AG04450 (cell line): ENCODE data around the gene GRM5. TPM values are rescaled to one million over a fixed set of nuclear protein-coding genes. Genes with fewer than 3 reads are reported as not detected.
A peak's percentile ranks its signal among the peaks of the same experiment; 100 is the strongest.

ENCODE experiments used
- CTCF ChIA-PET: fragments of 300-600, 350-600 bp; formaldehyde crosslinking; extraction: SDS; loops from one replicate; lab custom pipeline; 2022; ENCODE audit warnings: antibody characterized with exemption, inconsistent platforms; lab: Charles Lee
- POLR2A ChIA-PET: fragments of 350-600 bp; formaldehyde crosslinking; extraction: SDS; loops from one replicate; lab custom pipeline; 2021; ENCODE audit warnings: antibody characterized with exemption, inconsistent platforms; lab: Yijun Ruan, JAX
- DNase-seq: peaks from one replicate; pipeline ENCODE4 v3.0.0-alpha.2; 2011; ENCODE audit warnings: low read depth, low spot score
- H3K27ac ChIP-seq: one replicate; pipeline ENCODE4 v1.5.1; 2012; ENCODE audit warnings: low read depth, low read length, control low read depth
- H3K27me3 ChIP-seq: one replicate; pipeline ENCODE4 v1.6.0; 2012; ENCODE audit warnings: low read length; ENCODE audit not compliant: control insufficient read depth, insufficient read depth
- H3K4me3 ChIP-seq: 2 replicates; pipeline ENCODE4 v1.5.1; 2011; ENCODE audit warnings: mild to moderate bottlenecking, low read depth, low read length, control low read depth
- H3K9me3 ChIP-seq: 2 replicates; pipeline ENCODE4 v1.5.1; 2012; ENCODE audit warnings: low read length; ENCODE audit not compliant: control insufficient read depth, insufficient read depth
- polyA plus RNA-seq: library from polyadenylated mRNA; depleted of rRNA; stranded (reverse); fragments of >200 nt; gene quantifications from 2 replicates; pipeline ENCODE4 v1.2.3, GENCODE V29; 2011
- TF ChIP-seq, protein P1 (sequence below): IDR thresholded peaks from 2 replicates; pipeline ENCODE4 v1.5.1; 2011; ENCODE audit warnings: low read depth, low read length, control low read depth, inconsistent platforms

The GRM5 gene
- polyA plus RNA-seq, 1 experiment, result 0.01 TPM

DNA sequence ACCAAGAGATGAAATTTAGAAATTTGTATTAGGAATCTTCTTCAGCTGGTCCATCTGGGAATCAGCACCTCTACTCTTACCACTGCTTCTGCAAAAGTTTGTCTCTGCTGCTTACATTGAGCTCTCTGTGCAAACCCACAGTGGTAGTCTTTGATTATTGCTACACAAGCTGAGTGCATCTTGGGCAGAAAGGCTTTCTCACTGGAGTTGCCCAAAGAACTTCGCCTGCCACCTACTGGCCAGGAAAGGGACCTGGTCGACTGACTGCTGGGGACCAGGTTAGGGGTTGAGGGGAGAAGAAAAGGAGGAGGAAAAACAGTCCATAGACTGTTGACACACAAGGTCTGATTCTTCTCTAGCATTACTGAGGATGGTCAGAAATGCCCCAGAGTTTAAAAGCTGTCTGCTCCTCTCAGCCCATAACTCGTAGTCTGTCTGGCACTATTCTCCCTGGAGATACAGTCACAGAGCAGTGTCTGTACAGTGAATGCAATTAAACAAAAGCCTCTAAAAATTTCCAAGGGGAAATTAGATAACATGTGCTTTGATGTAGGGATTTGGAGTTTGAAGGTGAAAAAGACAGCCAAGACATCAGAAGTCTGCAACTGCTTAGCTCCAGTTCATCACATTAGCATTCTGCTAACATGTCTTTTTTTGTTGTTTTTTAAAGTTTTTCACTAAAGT is 513.3 kb downstream of the GRM5 start:
- ChIA-PET POLR2A (no interaction called here), CTCF (interaction anchor here (0.6 to 4.4 kb wide), 35 partner anchors 8 to 1200 kb away, joined by 3 to 67 read pairs (median 4); no protein-coding TSS in a partner anchor)
- no peak for DNase-seq
- no peaks in the 10 kb centered on the region for H3K27me3 ChIP-seq
- H3K27ac ChIP-seq, result no peak overlapping the region
- TF ChIP-seq, protein P1, sequence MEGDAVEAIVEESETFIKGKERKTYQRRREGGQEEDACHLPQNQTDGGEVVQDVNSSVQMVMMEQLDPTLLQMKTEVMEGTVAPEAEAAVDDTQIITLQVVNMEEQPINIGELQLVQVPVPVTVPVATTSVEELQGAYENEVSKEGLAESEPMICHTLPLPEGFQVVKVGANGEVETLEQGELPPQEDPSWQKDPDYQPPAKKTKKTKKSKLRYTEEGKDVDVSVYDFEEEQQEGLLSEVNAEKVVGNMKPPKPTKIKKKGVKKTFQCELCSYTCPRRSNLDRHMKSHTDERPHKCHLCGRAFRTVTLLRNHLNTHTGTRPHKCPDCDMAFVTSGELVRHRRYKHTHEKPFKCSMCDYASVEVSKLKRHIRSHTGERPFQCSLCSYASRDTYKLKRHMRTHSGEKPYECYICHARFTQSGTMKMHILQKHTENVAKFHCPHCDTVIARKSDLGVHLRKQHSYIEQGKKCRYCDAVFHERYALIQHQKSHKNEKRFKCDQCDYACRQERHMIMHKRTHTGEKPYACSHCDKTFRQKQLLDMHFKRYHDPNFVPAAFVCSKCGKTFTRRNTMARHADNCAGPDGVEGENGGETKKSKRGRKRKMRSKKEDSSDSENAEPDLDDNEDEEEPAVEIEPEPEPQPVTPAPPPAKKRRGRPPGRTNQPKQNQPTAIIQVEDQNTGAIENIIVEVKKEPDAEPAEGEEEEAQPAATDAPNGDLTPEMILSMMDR, result peak; percentile 71
- H3K4me3 ChIP-seq, result no peak overlapping the region
- H3K9me3 ChIP-seq, result no peaks in the 10 kb centered on the region

DNA sequence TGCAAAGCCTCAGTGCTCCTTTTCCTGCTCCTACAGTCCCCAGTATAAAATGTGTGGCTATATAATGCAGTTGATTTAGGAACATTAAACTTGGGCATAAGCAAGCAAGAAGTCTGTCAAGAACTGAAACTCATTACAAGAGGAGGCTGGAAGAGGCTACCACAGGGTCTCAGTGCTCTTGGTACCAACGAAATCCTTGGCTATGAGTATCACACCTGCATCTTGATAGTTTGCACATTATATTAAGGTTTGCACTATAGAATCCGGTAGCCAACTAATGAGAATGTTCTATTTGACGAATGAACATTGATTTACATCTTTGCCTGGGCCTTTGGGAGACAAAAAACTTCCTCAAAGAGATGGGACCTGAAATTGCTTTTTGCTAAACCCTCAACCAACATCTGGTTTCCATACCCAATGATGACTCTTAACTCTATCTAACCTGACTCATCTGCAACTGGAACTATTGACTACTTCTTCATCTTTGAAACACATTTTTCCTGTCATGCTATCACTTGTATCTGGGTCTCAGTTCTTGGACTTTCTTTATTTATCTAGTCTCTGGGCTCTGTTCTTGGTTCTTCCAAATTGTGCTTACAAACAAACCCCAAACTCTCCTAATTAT is 521.0 kb downstream of the GRM5 start:
- Histone ChIP-seq H3K27ac (no peak overlapping the region), H3K9me3 (no peaks in the 10 kb centered on the region), H3K27me3 (no peaks in the 10 kb centered on the region), H3K4me3 (no peak overlapping the region)
- TF ChIP-seq, protein P1, result no peak
- POLR2A ChIA-PET, result interaction anchor here (1.0 kb wide), 1 partner anchor 142 kb away, joined by 3 read pairs; no protein-coding TSS in a partner anchor
- CTCF ChIA-PET, result interaction anchor here (0.7 to 10.5 kb wide), 21 partner anchors 11 to 1188 kb away, joined by 3 to 169 read pairs (median 6); no protein-coding TSS in a partner anchor
- no peak for DNase-seq

DNA sequence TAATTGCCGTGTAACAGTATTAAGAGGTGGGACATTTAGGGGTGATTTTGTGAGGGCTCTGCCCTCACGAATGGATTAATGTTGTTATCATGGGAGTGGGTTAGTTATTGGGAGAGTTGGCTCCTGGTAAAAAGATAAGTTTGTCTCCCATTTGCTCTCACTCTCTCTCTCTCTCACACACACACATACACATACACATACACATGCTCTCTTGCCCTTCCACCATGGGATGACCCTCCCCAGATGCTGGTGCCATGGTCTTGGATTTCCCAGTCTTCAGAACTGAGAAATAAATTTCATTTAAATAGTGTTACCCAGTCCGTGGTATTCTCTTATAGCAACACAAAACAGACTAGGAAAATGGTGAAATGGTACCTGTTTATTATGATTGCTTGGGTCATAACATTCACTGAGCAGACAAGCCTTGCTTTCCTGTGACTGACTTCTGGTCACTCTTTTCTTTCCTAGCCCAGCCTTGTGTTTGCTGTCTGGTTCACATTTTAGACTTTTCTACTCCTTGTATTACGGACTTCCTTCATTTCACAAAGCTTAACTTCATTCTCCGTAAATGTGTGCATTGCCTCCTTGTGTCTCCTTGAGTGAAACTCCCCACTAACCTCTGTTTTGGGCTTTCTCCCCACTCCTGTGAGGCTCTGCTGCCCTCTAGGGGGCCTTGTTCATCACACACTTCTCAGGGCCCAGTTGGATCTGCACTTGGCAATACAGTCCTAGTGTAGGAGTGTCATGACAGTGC is 521.7 kb downstream of the GRM5 start:
- Histone ChIP-seq H3K27ac (no peak overlapping the region), H3K4me3 (no peak overlapping the region), H3K27me3 (no peaks in the 10 kb centered on the region), H3K9me3 (no peaks in the 10 kb centered on the region)
- POLR2A ChIA-PET, result interaction anchor here (1.0 to 1.1 kb wide), 2 partner anchors 141 to 207 kb away, joined by 3 to 5 read pairs; partner anchors contain the start of gene CTSC
- peak; percentile 90 for DNase-seq
- CTCF ChIA-PET, result interaction anchor here (0.5 to 10.5 kb wide), 72 partner anchors 8 to 1187 kb away, joined by 3 to 169 read pairs (median 4); no protein-coding TSS in a partner anchor
- TF ChIP-seq, protein P1, result peak; percentile 100

GRCh38 chr11:88541006-88541405 is 524.8 kb downstream of the GRM5 start:
- H3K27ac ChIP-seq, result no peak overlapping the region
- TF ChIP-seq, protein P1, result no peak
- DNase-seq, result no peak
- H3K4me3 ChIP-seq, result no peak overlapping the region
- no peaks in the 10 kb centered on the region for H3K27me3 ChIP-seq
- CTCF ChIA-PET, result interaction anchor here (0.9 to 10.5 kb wide), 5 partner anchors 11 to 663 kb away, joined by 3 to 169 read pairs (median 10); no protein-coding TSS in a partner anchor
- no peaks in the 10 kb centered on the region for H3K9me3 ChIP-seq
- POLR2A ChIA-PET, result no interaction called here
